OCI-LY7 (cell line): Measurements from ENCODE around the gene TSHZ2. TPM values are rescaled to one million over a fixed set of nuclear protein-coding genes. Genes with fewer than 3 reads are reported as not detected.

Experiments used
- BruUV-seq: library from RNA; stranded (reverse); fragments of 400-500 nt; replicated peaks from 2 replicates; lab custom pipeline; 2021; lab: Mats Ljungman, UMichigan
- CTCF ChIA-PET: fragments of 300-600 bp; sonication (Branson Sonifier 250); formaldehyde crosslinking; loops from one replicate; lab custom pipeline; 2022; ENCODE audit warnings: antibody characterized with exemption; ENCODE audit not compliant: unreplicated experiment; lab: Charles Lee
- POLR2A ChIA-PET: fragments of 300-600 bp; sonication (Branson Sonifier 250); formaldehyde crosslinking; loops from one replicate; lab custom pipeline; 2022; ENCODE audit warnings: antibody characterized with exemption; lab: Charles Lee
- DNase-seq: peaks from one replicate; pipeline ENCODE4 v3.0.0-alpha.2; 2015; ENCODE audit warnings: low spot score
- H2AFZ ChIP-seq: fragments of 200-600 bp; sonication (generic), shearing (Covaris generic); 2 replicates; pipeline ENCODE4 v1.6.1; 2014; ENCODE audit warnings: mild to moderate bottlenecking, antibody characterized with exemption, low read length, moderate library complexity
- H3K27ac ChIP-seq: fragments of 200-600 bp; sonication (generic); 2 replicates; pipeline ENCODE4 v1.5.1; 2014; ENCODE audit warnings: mixed run types, low read depth, mild to moderate bottlenecking, moderate library complexity, low read length, inconsistent platforms; ENCODE audit not compliant: poor library complexity, severe bottlenecking
- H3K36me3 ChIP-seq: fragments of 200-600 bp; sonication (generic); 2 replicates; pipeline ENCODE4 v1.6.1; 2014; ENCODE audit warnings: mild to moderate bottlenecking, antibody characterized with exemption, low read length, moderate library complexity, mixed read lengths; ENCODE audit not compliant: insufficient read depth
- H3K4me1 ChIP-seq: fragments of 200-600 bp; sonication (generic); 2 replicates; pipeline ENCODE4 v1.5.1; 2014; ENCODE audit warnings: mild to moderate bottlenecking, low read length; ENCODE audit not compliant: insufficient read depth, poor library complexity, severe bottlenecking
- H3K4me2 ChIP-seq: fragments of 200-600 bp; sonication (generic); 2 replicates; pipeline ENCODE4 v1.6.1; 2014; ENCODE audit warnings: mild to moderate bottlenecking, low read length
- H3K4me3 ChIP-seq: fragments of 200-600 bp; sonication (generic); 2 replicates; pipeline ENCODE4 v1.5.1; 2014; ENCODE audit warnings: mild to moderate bottlenecking, low read depth, low read length; ENCODE audit not compliant: poor library complexity, severe bottlenecking
- H3K79me2 ChIP-seq: fragments of 200-600 bp; sonication (generic); 2 replicates; pipeline ENCODE4 v1.6.1; 2016; ENCODE audit warnings: low read depth, mild to moderate bottlenecking, low read length, moderate library complexity, mixed read lengths; ENCODE audit not compliant: insufficient read depth
- H3K9me2 ChIP-seq: fragments of 200-600 bp; sonication (generic); 2 replicates; pipeline ENCODE4 v1.6.1; 2016; ENCODE audit warnings: mild to moderate bottlenecking, low read length, mixed read lengths; ENCODE audit not compliant: insufficient read depth
- H3K9me3 ChIP-seq: fragments of 200-600 bp; sonication (generic); 2 replicates; pipeline ENCODE4 v1.6.1; 2014; ENCODE audit warnings: mild to moderate bottlenecking, mixed run types, low read length, mixed read lengths
- H4K20me1 ChIP-seq: fragments of 200-600 bp; sonication (generic); 2 replicates; pipeline ENCODE4 v1.6.1; 2014; ENCODE audit warnings: mild to moderate bottlenecking, antibody characterized with exemption, low read length, moderate library complexity, mixed read lengths; ENCODE audit not compliant: insufficient read depth
- EZH2phosphoT487 ChIP-seq: fragments of 200-600 bp; sonication (generic); IDR thresholded peaks from 2 replicates; pipeline ENCODE4 v1.6.1; 2018; ENCODE audit warnings: low read depth, borderline replicate concordance, mild to moderate bottlenecking, mixed run types, antibody characterized with exemption, low read length, moderate library complexity, mixed read lengths
- intact Hi-C: fragments of 100-400 bp; cut with micrococcal nuclease; formaldehyde crosslinking; loops from one replicate; pipeline ENCODE4 v1.10.0; 2022; ENCODE audit not compliant: unreplicated experiment
- total RNA-seq, 2 experiments: library from RNA; depleted of rRNA in 1 of 2; stranded (reverse); fragments of >200 nt in 1 of 2; shearing (Covaris generic) in 1 of 2; gene quantifications; 2 replicates each; pipeline ENCODE4 v1.2.3, GENCODE V29; 2014 to 2022
- TF ChIP-seq, protein P1 (sequence below): fragments of 200-600 bp; sonication (generic); conservative IDR thresholded peaks from 2 replicates; pipeline ENCODE4 v1.5.1; 2014; ENCODE audit warnings: mild to moderate bottlenecking, antibody characterized with exemption, low read length, moderate library complexity, mixed read lengths

TSHZ2 gene
- total RNA-seq, 2 experiments from 2014 or later: not detected

DNA sequence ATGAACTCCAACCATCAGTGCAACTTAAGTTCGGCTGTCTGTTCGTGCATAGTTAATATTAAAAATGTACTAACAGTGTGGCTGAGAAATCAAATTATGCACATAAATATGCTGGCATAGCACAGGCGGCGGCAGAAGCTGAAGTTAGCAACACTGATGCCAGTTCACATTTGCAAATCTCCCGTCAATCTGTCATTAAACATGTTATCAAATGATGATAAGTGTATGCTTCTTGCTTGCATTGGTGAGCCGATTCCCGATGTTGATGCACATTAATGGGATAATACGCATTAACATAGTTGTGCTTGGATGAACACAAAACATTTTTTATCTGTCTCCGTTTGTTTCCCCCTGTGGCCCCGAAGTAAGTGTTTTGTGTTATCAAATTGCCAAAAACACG, 312.1 kb downstream of the TSHZ2 start:
- no peak for TF ChIP-seq EZH2phosphoT487
- TF ChIP-seq, protein P1, sequence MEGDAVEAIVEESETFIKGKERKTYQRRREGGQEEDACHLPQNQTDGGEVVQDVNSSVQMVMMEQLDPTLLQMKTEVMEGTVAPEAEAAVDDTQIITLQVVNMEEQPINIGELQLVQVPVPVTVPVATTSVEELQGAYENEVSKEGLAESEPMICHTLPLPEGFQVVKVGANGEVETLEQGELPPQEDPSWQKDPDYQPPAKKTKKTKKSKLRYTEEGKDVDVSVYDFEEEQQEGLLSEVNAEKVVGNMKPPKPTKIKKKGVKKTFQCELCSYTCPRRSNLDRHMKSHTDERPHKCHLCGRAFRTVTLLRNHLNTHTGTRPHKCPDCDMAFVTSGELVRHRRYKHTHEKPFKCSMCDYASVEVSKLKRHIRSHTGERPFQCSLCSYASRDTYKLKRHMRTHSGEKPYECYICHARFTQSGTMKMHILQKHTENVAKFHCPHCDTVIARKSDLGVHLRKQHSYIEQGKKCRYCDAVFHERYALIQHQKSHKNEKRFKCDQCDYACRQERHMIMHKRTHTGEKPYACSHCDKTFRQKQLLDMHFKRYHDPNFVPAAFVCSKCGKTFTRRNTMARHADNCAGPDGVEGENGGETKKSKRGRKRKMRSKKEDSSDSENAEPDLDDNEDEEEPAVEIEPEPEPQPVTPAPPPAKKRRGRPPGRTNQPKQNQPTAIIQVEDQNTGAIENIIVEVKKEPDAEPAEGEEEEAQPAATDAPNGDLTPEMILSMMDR: no peak
- no peak overlapping the region for H2AFZ ChIP-seq
- POLR2A ChIA-PET: no interaction called here
- H4K20me1 ChIP-seq: no peaks in the 10 kb centered on the region
- no peaks in the 10 kb centered on the region for H3K9me2 ChIP-seq
- no peak overlapping the region for H3K4me2 ChIP-seq
- BruUV-seq: no TSS peak
- H3K79me2 ChIP-seq: no peaks in the 10 kb centered on the region
- no peak for DNase-seq
- CTCF ChIA-PET: no interaction called here
- intact Hi-C loops: no loop called here
- H3K4me1 ChIP-seq: no peaks in the 10 kb centered on the region
- no peak overlapping the region for H3K4me3 ChIP-seq
- no peak overlapping the region for H3K27ac ChIP-seq
- no peaks in the 10 kb centered on the region for H3K9me3 ChIP-seq
- H3K36me3 ChIP-seq: no peaks in the 10 kb centered on the region

DNA sequence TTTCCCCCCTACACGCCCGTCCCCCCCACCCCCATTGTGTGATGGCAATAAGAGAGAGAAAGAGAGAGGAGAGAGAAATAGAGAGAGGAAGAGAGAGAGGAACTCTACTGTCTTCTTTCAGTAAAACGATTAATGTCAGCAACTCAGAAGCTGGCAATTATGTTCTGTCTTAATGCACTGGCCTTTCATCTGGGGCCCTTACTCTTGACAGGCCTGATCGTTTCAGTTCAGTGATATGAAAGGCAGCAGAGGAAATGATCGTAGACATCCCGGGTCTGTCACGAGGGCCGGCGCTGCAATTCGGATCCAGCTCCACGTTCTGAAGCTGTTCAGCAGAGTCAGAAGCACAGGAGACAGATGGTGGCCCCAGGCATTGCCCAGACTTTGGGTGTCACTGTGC, 312.5 kb downstream of the TSHZ2 start:
- BruUV-seq: no TSS peak

DNA sequence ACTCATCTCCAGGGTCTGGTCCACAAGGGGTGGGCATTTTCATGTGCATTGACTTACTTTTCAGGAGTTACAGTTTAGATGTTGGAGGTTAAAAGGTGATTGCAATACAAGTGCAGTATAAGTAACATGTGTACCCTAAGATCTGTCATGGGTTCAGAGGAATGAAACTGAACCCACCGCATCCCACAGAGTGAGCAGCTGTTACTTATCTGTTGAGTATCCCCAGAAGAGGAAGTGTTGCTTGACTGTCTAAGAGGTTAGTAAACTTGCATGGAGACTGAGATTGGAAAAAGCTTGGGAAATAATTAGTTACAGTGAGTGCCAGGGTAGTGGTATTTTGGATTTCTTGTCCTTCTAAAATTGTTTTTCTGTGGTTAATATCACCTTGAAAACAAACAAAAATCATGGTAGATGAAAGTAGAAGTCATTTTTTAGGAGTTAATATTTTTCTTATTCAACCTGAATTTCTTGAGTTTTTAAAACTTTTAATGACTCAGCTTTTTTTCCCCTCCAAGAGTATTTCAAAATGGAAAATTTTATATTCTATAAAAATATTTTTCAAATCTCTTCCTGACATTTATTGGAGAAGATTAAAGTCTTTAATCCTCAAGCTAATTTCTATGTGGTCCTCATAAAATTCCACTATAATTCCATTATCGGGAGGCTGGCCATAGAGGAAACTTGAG, 315.3 kb downstream of the TSHZ2 start:
- Histone ChIP-seq H3K4me1 (no peaks in the 10 kb centered on the region), H2AFZ (no peak overlapping the region), H4K20me1 (no peaks in the 10 kb centered on the region), H3K27ac (no peak overlapping the region), H3K4me3 (no peak overlapping the region), H3K79me2 (no peaks in the 10 kb centered on the region), H3K9me3 (no peaks in the 10 kb centered on the region), H3K9me2 (no peaks in the 10 kb centered on the region), H3K36me3 (no peaks in the 10 kb centered on the region), H3K4me2 (no peak overlapping the region)
- DNase-seq: no peak
- CTCF ChIA-PET: no interaction called here
- no TSS peak for BruUV-seq
- TF ChIP-seq, protein P1: no peak
- TF ChIP-seq EZH2phosphoT487: no peak
- POLR2A ChIA-PET: interaction anchor here (0.5 kb wide), 1 partner anchor 72 kb away, joined by 4 read pairs; no protein-coding TSS in a partner anchor
- intact Hi-C loops: no loop called here

More for the DNA sequence above, 312.5 kb downstream of the TSHZ2 start:
- ChIA-PET CTCF (no interaction called here), POLR2A (no interaction called here)
- Histone ChIP-seq H3K9me2 (no peaks in the 10 kb centered on the region), H3K9me3 (no peaks in the 10 kb centered on the region), H3K27ac (no peak overlapping the region), H3K4me3 (no peak overlapping the region), H3K4me2 (no peak overlapping the region), H3K4me1 (no peaks in the 10 kb centered on the region), H3K79me2 (no peaks in the 10 kb centered on the region), H2AFZ (no peak overlapping the region), H3K36me3 (no peaks in the 10 kb centered on the region), H4K20me1 (no peaks in the 10 kb centered on the region)
- TF ChIP-seq, protein P1: no peak
- no peak for TF ChIP-seq EZH2phosphoT487
- DNase-seq: no peak
- intact Hi-C loops: no loop called here
